Islet precursor cell (in vitro differentiated cells): ENCODE data around the gene PTPRD.

Source experiments
- DNase-seq: peaks from one replicate; pipeline ENCODE4 v3.0.0-alpha.2; 2018

Gene PTPRD

GRCh38 chr9:8600914-8601680, 2011.7 kb downstream of the PTPRD start:
- peak; percentile 66 for DNase-seq

GRCh38 chr9:8599937-8600336, 2012.9 kb downstream of the PTPRD start:
- peak; percentile 54 for DNase-seq

- no peak for DNase-seq
Measured at GRCh38 chr9:8589476-8589875, 2023.3 kb downstream of the PTPRD start.

- DNase-seq = no peak
Measured at GRCh38 chr9:8585036-8585435, 2027.8 kb downstream of the PTPRD start.

- peak; percentile 70 for DNase-seq
Measured at GRCh38 chr9:8579661-8580060, 2033.1 kb downstream of the PTPRD start.

GRCh38 chr9:8576741-8577140, 2036.1 kb downstream of the PTPRD start:
- DNase-seq = no peak

- no peak for DNase-seq
Measured at GRCh38 chr9:8574846-8575245, 2038.0 kb downstream of the PTPRD start.

GRCh38 chr9:8572209-8572608, 2040.6 kb downstream of the PTPRD start:
- no peak for DNase-seq

- DNase-seq = no peak
Measured at GRCh38 chr9:8571643-8572042, 2041.2 kb downstream of the PTPRD start.

- no peak for DNase-seq
Measured at GRCh38 chr9:8570776-8571175, 2042.0 kb downstream of the PTPRD start.

- no peak for DNase-seq
Measured at GRCh38 chr9:8569823-8570222, 2043.0 kb downstream of the PTPRD start.

GRCh38 chr9:8567963-8568579, 2044.7 kb downstream of the PTPRD start:
- no peak for DNase-seq

GRCh38 chr9:8564960-8565359, 2047.8 kb downstream of the PTPRD start:
- DNase-seq = no peak

GRCh38 chr9:8560560-8561525, 2052.0 kb downstream of the PTPRD start:
- peak; percentile 54 for DNase-seq

- DNase-seq = no peak
Measured at GRCh38 chr9:8558176-8558575, 2054.6 kb downstream of the PTPRD start.

GRCh38 chr9:8555762-8556500, 2056.9 kb downstream of the PTPRD start:
- no peak for DNase-seq

GRCh38 chr9:8553444-8553843, 2059.4 kb downstream of the PTPRD start:
- no peak for DNase-seq

GRCh38 chr9:8552732-8553131, 2060.1 kb downstream of the PTPRD start:
- no peak for DNase-seq

- no peak for DNase-seq
Measured at GRCh38 chr9:8549214-8549613, 2063.6 kb downstream of the PTPRD start.

- no peak for DNase-seq
Measured at GRCh38 chr9:8543219-8543618, 2069.6 kb downstream of the PTPRD start.

GRCh38 chr9:8542537-8542936, 2070.3 kb downstream of the PTPRD start:
- peak; percentile 57 for DNase-seq

GRCh38 chr9:8539681-8540197, 2073.1 kb downstream of the PTPRD start:
- DNase-seq = no peak
